ES-I3 (cell line): ENCODE measurements around the gene SUSD6.

Experiments used
- H3K36me3 ChIP-seq: 2 replicates; pipeline ENCODE4 v1.6.1; 2013; ENCODE audit warnings: mild to moderate bottlenecking, low read length, control low read depth, moderate library complexity; ENCODE audit not compliant: insufficient read depth
- H3K4me1 ChIP-seq: 2 replicates; pipeline ENCODE4 v1.6.1; 2013; ENCODE audit warnings: mild to moderate bottlenecking, control low read depth, low read length; ENCODE audit not compliant: insufficient read depth
- H3K9ac ChIP-seq: 2 replicates; pipeline ENCODE4 v1.6.1; 2013; ENCODE audit warnings: low read depth, mild to moderate bottlenecking, low read length, moderate library complexity
- H3K9me3 ChIP-seq: 2 replicates; pipeline ENCODE4 v1.6.1; 2013; ENCODE audit warnings: mild to moderate bottlenecking, low read length, moderate library complexity; ENCODE audit not compliant: control insufficient read depth, insufficient read depth

Gene SUSD6

DNA sequence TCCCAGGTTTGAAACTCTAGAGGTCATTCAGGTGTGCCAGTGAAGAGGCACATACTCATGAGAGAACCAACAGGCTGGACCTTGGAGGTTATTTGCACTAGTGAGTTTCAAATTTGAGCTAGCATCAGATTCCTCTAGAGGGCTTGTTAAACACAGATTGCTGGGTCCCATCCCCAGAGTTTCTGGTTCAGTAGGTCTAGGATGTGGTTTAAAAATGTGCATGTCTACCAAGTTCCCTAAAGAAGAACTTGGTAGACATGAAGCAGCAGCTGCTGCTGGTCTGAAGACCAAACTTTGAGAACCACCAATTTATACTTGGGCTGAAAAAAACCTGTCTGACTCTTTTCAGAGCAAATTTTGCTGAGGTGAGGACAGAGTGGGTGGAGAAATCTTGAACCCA is 61.7 kb downstream of the SUSD6 start:
- H3K4me1 ChIP-seq: peaks cover 4% of the 10 kb centered on the region; the same call in 1 of the 2 replicates
- H3K36me3 ChIP-seq: no peaks in the 10 kb centered on the region
- no peak overlapping the region for H3K9ac ChIP-seq
- no peaks in the 10 kb centered on the region for H3K9me3 ChIP-seq

DNA sequence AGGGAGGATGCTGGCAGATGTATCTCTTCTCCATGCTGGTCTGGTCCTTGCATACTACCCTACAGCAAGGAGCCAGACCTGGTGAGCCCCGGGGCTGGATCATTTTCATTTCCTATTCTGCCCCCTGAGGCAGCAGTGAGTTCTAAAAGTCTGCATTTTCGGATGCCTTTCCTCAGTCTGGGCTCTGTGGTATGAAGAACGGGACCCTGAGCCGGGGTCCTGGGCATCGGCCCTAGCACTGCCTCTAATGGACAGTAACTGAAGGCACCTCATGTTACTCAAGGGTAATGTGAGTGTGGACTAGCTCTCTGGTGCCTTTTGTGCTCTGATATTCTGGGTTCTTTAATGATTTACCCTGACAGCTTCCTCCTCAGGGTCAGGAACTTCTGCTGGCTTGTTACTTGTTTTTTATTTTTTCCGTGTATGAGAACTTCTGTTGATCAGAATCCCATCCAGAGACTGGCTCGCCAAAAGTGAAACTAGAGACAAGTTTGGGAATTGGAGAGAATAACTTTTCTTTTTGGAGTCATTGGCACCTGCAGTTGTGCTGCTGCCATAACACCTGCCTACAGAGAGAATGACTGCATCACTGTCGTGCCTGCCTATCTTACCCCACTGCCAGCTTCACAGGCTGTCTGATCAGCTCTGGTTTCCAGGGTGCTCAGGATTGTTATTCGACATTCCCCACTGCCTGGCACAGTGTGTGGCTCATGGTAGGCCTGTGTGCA is 62.3 kb downstream of the SUSD6 start:
- H3K4me1 ChIP-seq: peaks cover 4% of the 10 kb centered on the region; the same call in 1 of the 2 replicates
- H3K9me3 ChIP-seq: no peaks in the 10 kb centered on the region
- H3K36me3 ChIP-seq: no peaks in the 10 kb centered on the region
- no peak overlapping the region for H3K9ac ChIP-seq

DNA sequence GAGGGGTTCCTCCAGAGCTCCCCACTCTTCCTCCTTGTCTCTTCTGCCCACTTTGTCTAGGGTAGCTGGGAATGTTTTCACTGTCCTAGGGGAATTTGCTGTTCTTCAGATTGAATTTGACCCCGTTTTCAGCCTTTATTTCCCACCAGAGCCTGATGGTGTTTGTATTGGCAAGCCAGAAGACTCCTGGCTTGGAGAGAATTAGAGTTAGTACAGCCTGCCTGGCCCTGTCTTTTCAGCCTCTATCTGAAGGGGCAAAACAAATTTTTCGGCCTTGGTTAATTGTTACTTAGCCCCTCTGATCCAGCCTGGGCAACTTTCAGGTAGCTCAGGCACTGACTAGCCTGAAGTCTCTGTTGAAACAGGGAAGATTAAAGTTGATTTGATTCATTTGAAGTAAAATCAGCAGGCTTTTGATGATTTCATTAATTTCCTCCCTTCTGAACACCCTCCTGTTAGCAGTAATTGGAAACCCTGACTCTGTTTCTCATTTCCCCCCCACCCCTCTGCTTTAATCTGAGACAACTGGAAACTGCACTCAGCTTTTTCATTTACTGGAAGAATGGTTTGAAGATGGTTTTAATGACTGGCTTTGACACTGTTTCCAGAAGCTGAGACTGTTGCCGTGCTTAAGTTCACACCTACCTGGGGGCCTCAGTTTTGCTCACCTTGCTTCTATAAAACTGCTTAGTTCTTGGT is 63.3 kb downstream of the SUSD6 start:
- Histone ChIP-seq H3K9me3 (no peaks in the 10 kb centered on the region), H3K4me1 (peaks cover 4% of the 10 kb centered on the region; the same call in 1 of the 2 replicates), H3K9ac (no peak overlapping the region)

DNA sequence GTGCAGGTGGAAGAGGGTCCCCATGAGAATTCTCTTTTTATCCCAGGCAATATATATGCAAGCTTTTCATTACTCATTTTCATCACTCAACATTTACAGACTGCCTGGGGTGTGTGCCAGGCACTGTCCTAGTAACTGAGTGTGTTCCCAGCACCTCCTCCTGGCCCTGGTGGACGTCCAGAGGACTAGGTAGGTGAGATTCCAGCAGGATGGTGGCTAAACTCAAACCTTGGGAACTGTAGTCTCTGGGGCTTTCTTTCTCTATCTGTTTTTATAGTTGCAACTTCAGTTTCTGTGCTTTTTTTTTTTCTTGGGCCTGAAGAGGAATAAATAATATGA is 63.8 kb downstream of the SUSD6 start:
- Histone ChIP-seq H3K36me3 (no peaks in the 10 kb centered on the region), H3K9me3 (no peaks in the 10 kb centered on the region), H3K4me1 (peaks cover 4% of the 10 kb centered on the region; the same call in 1 of the 2 replicates), H3K9ac (no peak overlapping the region)

More for the DNA sequence above, 63.3 kb downstream of the SUSD6 start:
- no peaks in the 10 kb centered on the region for H3K36me3 ChIP-seq

DNA sequence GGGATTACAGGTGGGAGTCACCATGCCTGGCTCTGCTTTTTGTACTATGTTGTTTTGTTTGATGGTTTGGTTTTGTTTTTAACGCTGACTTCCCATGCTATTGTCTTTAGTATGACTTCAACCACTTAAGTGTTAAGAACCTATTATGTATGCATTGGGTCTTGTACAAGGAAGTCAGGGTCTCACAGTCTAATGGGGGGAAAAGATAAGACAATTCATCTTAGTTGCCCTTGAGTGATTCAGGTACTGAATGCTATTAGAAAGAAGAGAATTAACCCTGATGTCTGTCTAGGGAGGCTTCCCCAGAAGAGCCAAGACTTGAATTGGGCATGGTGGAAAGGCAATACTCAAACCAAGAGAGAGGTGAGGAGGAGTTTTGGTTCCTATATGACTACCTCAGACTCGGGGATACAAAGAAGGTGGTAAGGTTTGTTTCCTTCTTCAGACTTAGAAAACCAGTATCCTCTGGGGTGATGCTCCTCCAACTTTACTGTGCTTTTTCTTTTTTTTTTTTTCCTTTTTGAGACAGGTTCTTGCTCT is 64.6 kb downstream of the SUSD6 start:
- Histone ChIP-seq H3K36me3 (no peaks in the 10 kb centered on the region), H3K4me1 (peaks cover 4% of the 10 kb centered on the region; the same call in 1 of the 2 replicates)

DNA sequence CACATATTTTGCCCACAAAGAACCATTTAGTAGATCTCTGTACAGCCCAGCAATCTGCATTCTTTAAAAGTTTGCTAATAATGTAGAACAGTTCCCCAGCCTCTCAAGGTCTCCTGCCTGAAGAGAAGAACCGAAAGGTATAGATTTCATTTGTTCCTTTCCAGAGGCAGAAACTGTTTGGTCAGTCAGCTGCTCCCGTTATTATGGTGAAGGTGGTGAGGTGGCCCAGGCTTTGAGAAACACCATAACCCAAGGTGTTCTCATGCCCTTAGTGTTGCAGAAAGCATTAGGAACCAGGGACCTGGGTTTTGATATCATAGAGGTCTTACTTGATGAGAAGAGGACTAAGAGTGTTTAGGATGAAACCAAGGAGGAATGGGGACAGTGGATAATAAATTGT is 65.3 kb downstream of the SUSD6 start:
- H3K4me1 ChIP-seq: no peaks in the 10 kb centered on the region
- no peak overlapping the region for H3K9ac ChIP-seq
- H3K9me3 ChIP-seq: no peaks in the 10 kb centered on the region
- no peaks in the 10 kb centered on the region for H3K36me3 ChIP-seq

More for the DNA sequence above, 64.6 kb downstream of the SUSD6 start:
- Histone ChIP-seq H3K9me3 (no peaks in the 10 kb centered on the region), H3K9ac (no peak overlapping the region)

DNA sequence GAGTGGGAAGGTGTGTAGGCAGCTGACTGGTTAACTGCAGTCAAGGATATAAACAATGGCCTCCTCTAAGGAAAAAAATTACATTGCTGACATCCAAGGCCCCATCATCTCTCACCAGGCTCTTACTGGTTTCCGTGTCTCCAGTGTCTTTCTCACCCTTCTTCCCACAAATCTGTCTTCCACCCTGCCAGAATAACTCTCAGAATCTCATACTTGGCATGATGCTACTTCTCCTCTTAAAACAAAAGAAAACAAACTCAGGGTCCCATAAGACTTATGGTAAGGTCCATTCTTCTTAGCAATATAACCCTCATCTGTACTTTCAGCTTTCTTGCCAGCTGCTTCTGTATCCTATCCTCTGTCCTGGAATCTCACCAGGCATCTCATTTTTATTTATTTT is 68.9 kb downstream of the SUSD6 start:
- Histone ChIP-seq H3K36me3 (no peaks in the 10 kb centered on the region), H3K4me1 (no peaks in the 10 kb centered on the region), H3K9me3 (no peaks in the 10 kb centered on the region), H3K9ac (no peak overlapping the region)

DNA sequence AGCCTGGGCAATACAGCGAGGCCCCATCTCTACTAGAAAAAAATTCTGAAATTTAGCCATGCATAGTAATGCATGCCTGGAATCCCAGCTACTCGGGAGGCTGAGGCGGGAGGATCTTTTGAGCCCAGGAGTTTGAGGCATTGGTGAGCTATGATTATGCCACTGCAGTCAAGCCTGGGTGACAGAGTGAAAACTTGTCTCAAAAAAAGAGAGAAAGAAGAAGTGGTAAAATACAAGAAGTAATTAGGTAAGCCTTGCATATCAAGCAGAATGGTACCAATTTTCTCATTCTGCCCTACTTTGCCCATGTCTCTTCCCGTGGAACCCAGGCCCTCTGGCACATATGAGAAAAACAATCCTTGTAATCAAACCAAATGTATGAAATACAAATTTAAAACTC is 70.7 kb downstream of the SUSD6 start:
- H3K36me3 ChIP-seq: no peaks in the 10 kb centered on the region
- no peak overlapping the region for H3K9ac ChIP-seq
- no peaks in the 10 kb centered on the region for H3K9me3 ChIP-seq
- no peaks in the 10 kb centered on the region for H3K4me1 ChIP-seq

DNA sequence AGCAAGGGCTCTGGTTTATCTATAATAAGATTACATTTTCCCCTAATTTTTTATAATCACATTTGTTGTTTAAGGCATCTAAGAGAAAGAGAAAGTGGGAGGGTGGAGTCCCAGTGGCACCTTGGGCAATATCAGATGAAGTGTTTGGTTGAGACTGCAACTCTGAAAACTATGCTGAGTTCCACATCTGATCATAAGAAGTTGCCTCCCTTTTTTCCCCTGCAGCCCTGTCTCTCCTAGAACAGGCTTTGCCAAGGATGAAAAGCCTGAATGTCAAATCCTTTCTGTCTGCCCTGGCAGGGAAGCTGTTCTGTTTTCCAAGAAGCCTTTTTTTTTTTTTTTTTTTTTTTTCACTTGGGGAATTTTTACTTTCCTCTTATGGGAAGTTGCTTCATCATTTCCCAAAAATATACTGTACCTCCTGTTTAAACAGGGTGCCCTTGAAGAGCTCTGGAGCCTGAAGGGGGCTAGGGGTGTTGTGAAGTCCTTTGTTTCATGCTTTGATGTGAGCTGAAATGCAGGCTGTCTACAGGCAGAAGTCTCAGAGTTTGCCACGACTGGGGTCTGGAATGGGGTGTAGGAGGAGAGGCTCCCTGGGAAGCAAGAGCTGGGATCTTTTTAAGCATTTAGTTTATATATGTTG is 71.3 kb downstream of the SUSD6 start:
- H3K4me1 ChIP-seq: no peaks in the 10 kb centered on the region
- no peaks in the 10 kb centered on the region for H3K9me3 ChIP-seq
- no peaks in the 10 kb centered on the region for H3K36me3 ChIP-seq
- H3K9ac ChIP-seq: no peak overlapping the region

DNA sequence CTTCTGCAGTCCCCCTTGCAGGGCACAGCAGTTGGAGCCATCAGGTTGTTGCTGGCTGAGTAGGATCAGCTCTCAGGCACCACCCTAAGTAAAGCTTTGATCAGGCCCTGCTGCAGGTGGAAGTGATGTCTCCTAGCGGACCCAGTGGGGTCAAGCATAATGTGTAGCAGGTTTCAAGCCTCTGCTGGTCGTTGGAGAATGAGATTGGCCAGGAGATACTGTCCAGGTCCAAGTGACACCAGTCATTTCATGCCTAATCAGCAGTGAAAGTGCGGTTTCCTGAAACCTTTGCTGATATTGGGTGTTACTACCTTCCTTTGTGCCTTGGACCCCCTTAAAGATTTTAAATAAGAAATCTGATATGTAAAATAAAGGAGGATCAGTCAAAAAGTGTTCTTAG is 72.6 kb downstream of the SUSD6 start:
- no peak overlapping the region for H3K9ac ChIP-seq
- no peaks in the 10 kb centered on the region for H3K9me3 ChIP-seq
- H3K36me3 ChIP-seq: no peaks in the 10 kb centered on the region
- no peaks in the 10 kb centered on the region for H3K4me1 ChIP-seq

DNA sequence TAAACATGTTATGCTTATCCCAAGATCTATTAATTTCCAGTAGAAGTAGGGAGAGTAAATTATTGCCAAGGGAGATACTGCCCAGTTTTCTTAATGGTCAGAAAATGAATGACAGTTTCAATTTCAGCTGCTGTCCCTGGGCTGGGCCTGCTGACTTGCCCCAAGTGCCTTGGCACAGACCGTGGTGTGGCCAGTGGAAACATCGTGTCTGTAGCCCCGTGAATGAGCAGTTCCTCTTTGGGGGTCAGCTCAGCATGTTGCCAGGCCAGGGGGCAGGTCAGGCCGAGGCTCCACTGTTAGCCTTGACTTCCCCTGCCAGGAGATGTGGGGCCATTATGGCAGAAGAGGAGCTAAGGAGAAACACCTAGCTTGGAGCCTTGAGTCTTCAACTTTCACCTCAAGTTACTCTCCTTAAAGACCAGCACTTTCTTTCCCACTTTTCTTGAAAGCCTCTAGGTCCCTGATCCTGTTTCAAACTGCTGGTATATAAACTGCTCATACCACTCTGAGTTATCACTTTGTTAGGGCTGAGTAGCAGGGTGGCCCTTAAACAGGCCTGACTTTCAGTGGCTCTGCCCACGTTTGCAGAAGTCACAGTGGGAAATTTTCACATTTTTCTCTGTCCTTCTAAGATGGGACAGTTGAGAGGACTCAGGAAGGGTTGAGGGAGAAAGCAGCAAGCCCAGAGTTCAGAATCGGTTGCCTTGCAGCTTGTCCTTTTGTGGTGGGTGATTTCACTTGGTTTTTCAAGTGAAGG is 73.2 kb downstream of the SUSD6 start:
- Histone ChIP-seq H3K9me3 (no peaks in the 10 kb centered on the region), H3K36me3 (no peaks in the 10 kb centered on the region), H3K4me1 (no peaks in the 10 kb centered on the region), H3K9ac (no peak overlapping the region)

DNA sequence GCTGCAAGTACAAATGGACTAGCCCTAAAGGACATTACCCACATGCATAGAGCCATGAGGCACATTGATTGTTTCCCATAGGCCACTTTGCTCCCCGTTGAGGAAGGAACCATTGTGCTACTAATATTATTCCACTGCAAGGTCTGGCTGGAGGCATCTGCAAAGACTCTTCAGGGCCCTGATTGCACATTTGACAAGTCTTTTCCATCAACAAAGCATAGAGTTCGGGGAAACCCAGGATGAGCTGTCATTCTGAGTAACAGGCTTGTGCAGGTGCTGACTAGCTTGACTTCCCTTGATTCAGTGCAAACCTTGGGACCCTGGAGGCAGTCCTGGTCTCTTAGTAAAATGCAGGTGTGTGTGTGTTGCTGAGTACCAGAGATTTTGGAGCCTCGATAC is 73.8 kb downstream of the SUSD6 start:
- no peaks in the 10 kb centered on the region for H3K4me1 ChIP-seq
- H3K36me3 ChIP-seq: no peaks in the 10 kb centered on the region
- no peak overlapping the region for H3K9ac ChIP-seq

DNA sequence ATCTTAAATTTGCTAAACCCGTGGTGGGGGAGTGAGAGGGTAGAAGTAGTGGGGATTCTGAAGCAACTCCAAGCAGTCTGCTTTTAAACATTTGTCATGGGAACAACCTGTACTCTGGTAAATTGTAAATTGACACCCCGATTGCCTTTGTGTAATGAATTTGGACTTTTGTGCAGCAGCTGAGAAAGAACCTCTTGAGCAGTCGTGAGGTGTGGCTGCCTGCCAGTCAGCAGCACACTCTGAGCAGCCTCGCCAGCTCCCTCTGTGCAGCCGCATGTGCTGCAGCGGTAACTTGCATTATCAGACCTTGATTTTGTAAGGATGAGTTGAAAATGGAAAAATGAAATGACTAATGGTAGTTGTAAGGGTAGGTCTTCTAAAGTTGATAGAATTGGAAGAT is 74.3 kb downstream of the SUSD6 start:
- Histone ChIP-seq H3K9ac (no peak overlapping the region), H3K4me1 (no peaks in the 10 kb centered on the region), H3K36me3 (no peaks in the 10 kb centered on the region), H3K9me3 (no peaks in the 10 kb centered on the region)

More for the DNA sequence above, 73.8 kb downstream of the SUSD6 start:
- H3K9me3 ChIP-seq: no peaks in the 10 kb centered on the region

DNA sequence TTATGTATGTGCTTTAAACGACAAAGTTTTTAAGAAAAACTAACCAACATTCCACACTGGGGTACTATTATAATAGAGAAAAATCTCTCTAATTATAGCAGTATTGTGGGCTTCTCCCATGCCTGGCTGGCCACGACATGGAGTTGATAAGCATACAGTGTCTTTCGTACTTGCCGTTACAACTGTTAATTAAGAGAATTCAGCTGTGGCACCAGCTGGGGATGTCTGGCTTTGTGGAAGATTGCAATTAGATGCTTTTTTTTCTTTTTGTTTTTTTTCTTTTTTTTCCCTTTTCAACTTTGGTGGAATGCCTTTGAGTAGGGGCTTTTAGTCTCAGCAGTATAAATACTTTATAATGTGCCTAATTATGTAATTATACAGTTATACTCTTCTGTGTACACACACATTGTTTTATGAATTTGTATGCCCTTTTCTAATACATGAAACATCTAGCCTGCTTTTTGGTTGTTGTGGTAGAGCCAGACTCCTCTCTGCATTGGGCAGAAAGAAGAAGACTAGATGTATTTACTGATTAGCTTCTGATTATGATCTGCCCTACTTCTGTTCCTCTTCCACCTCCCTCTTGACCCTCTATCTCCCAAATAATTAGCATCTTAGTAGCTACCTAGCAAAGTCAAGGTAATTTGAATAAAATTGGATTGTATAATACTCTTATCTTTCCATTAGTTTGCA is 76.4 kb downstream of the SUSD6 start:
- H3K36me3 ChIP-seq: no peaks in the 10 kb centered on the region
- no peak overlapping the region for H3K9ac ChIP-seq
- no peaks in the 10 kb centered on the region for H3K9me3 ChIP-seq
- no peaks in the 10 kb centered on the region for H3K4me1 ChIP-seq
